Measurements from ENCODE around the gene ZNF260.

DNA sequence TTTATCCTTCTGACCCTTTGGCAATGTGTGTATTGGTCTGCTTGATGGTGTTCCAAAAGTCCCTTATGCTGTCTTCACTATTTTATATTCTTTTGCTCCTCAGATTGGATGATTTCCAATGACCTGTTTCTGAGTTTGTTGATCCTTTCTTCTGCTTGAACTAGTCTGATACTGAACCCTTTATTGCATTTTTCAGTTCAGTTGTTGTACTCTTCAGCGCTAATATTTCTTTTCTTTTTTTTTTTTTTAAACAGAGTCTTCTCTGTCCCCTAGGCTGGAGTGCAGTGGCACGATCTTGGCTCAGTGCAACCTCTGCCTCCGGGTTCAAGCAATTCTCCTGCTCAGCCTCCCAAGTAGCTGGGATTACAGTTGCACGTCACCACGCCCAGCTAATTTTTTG, 26.1 kb downstream of the ZNF260 start:
- TF ChIP-seq, protein P1, sequence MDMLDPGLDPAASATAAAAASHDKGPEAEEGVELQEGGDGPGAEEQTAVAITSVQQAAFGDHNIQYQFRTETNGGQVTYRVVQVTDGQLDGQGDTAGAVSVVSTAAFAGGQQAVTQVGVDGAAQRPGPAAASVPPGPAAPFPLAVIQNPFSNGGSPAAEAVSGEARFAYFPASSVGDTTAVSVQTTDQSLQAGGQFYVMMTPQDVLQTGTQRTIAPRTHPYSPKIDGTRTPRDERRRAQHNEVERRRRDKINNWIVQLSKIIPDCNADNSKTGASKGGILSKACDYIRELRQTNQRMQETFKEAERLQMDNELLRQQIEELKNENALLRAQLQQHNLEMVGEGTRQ (IDR thresholded peaks at IDR 0.05; ENCODE audit: low read depth, low read length): no peak
- TF ChIP-seq, protein P1 (CRISPR knock-in tag; IDR thresholded peaks at IDR 0.05; ENCODE audit: borderline replicate concordance): no peak
- TF ChIP-seq RXRA (CRISPR knock-in tag; IDR thresholded peaks at IDR 0.05) (no peak), POLR2AphosphoS5 (IDR thresholded peaks at IDR 0.05; ENCODE audit: low read depth, low read length) (no peak), TCF7 (IDR thresholded peaks at IDR 0.05; ENCODE audit: low read depth) (no peak), BRCA1 (CRISPR knock-in tag; IDR thresholded peaks at IDR 0.05) (no peak), PATZ1 (CRISPR knock-in tag; IDR thresholded peaks at IDR 0.05) (no peak), CTCF (CRISPR knock-in tag; IDR thresholded peaks at IDR 0.05) (no peak), GABPA (IDR thresholded peaks at IDR 0.05; ENCODE audit: low read depth, low read length) (no peak), GABPA (CRISPR knock-in tag; IDR thresholded peaks at IDR 0.05; ENCODE audit: low read depth) (no peak), ATF2 (CRISPR knock-in tag; IDR thresholded peaks at IDR 0.05) (no peak)
- TF ChIP-seq, protein P2, sequence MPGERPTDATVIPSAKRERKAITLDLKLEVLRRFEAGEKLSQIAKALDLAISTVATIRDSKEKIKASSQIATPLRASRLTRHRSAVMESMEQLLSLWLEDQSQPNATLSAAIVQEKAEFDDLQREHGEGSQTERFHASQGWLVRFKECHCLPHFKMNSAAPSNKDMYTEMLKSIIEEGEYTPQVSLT (CRISPR knock-in tag; IDR thresholded peaks at IDR 0.05; ENCODE audit: borderline replicate concordance, low read depth): no peak
- TF ChIP-seq, protein P3, sequence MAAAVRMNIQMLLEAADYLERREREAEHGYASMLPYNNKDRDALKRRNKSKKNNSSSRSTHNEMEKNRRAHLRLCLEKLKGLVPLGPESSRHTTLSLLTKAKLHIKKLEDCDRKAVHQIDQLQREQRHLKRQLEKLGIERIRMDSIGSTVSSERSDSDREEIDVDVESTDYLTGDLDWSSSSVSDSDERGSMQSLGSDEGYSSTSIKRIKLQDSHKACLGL (CRISPR knock-in tag; IDR thresholded peaks at IDR 0.05): no peak

Data from HepG2 (cell line).